Stimulated activated CD4-positive, alpha-beta T cell treated with anti-CD3 and anti-CD28 coated beads, Interleukin-15, amount 100 ng/mL, for 1 hour (primary cell): ENCODE results near the gene YEATS2.
"Not testable (repeated sequence)": the region's sequence is repeated elsewhere in the genome, so short reads cannot be mapped to it uniquely, and the experiment has no call there.

Experiments
- DNase-seq, 2 donors: peaks; one replicate each; pipeline ENCODE4 v3.0.0-alpha.2; 2020; ENCODE audit warnings: low read depth in 1 of 2, low spot score in 1 of 2

Gene YEATS2

GRCh38 chr3:183711516-183711915 lies 13.9 kb downstream of the YEATS2 start:
- no peak for DNase-seq

- no peak for DNase-seq
Measured at GRCh38 chr3:183714622-183715021, 17.0 kb downstream of the YEATS2 start.

- DNase-seq, result no peak
Measured at GRCh38 chr3:183718012-183718411, 20.4 kb downstream of the YEATS2 start.

- no peak for DNase-seq
Measured at GRCh38 chr3:183725387-183725786, 27.8 kb downstream of the YEATS2 start.

- DNase-seq, result no peak
Measured at GRCh38 chr3:183728204-183728603, 30.6 kb downstream of the YEATS2 start.

- no peak for DNase-seq
Measured at GRCh38 chr3:183730361-183730760, 32.8 kb downstream of the YEATS2 start.

GRCh38 chr3:183731611-183732010 lies 34.0 kb downstream of the YEATS2 start:
- DNase-seq, result no peak

GRCh38 chr3:183733553-183733952 lies 36.0 kb downstream of the YEATS2 start:
- no peak for DNase-seq

GRCh38 chr3:183734750-183735494 lies 37.3 kb downstream of the YEATS2 start:
- no peak for DNase-seq

GRCh38 chr3:183737116-183737515 lies 39.5 kb downstream of the YEATS2 start:
- DNase-seq, result no peak

- not testable (repeated sequence) for DNase-seq
Measured at GRCh38 chr3:183740154-183740553, 42.6 kb downstream of the YEATS2 start.

- DNase-seq, result no peak
Measured at GRCh38 chr3:183743231-183743630, 45.6 kb downstream of the YEATS2 start.

GRCh38 chr3:183745300-183746098 lies 47.9 kb downstream of the YEATS2 start:
- no peak for DNase-seq

GRCh38 chr3:183754052-183754451 lies 56.5 kb downstream of the YEATS2 start:
- DNase-seq, result no peak

- DNase-seq, result no peak
Measured at GRCh38 chr3:183762304-183762703, 64.7 kb downstream of the YEATS2 start.

- no peak for DNase-seq
Measured at GRCh38 chr3:183764847-183765731, 67.5 kb downstream of the YEATS2 start.

- no peak for DNase-seq
Measured at GRCh38 chr3:183766107-183766506, 68.5 kb downstream of the YEATS2 start.

GRCh38 chr3:183766745-183767606 lies 69.4 kb downstream of the YEATS2 start:
- DNase-seq, result peak; percentile 35 to 40

- no peak for DNase-seq
Measured at GRCh38 chr3:183768114-183768513, 70.5 kb downstream of the YEATS2 start.

- no peak for DNase-seq
Measured at GRCh38 chr3:183769453-183769852, 71.9 kb downstream of the YEATS2 start.

GRCh38 chr3:183774631-183775030 lies 77.0 kb downstream of the YEATS2 start:
- no peak for DNase-seq
